Ishikawa (cell line): ENCODE measurements around the gene PLIN3.

Experiments used
- EGR1 ChIP-seq: IDR thresholded peaks from 2 replicates; pipeline ENCODE4 v1.6.1; 2012
- EP300 ChIP-seq: IDR thresholded peaks from 2 replicates; pipeline ENCODE4 v1.6.1; 2012; ENCODE audit warnings: borderline replicate concordance
- NFIC ChIP-seq: IDR thresholded peaks from 2 replicates; pipeline ENCODE4 v1.6.1; 2012
- TAF1 ChIP-seq: IDR thresholded peaks from 2 replicates; pipeline ENCODE4 v1.6.1; 2012; ENCODE audit warnings: low read depth, mild to moderate bottlenecking
- TCF12 ChIP-seq: IDR thresholded peaks from 2 replicates; pipeline ENCODE4 v1.6.1; 2012; ENCODE audit warnings: low read depth
- TEAD4 ChIP-seq: IDR thresholded peaks from 2 replicates; pipeline ENCODE4 v1.6.1; 2012
- YY1 ChIP-seq: IDR thresholded peaks from 2 replicates; pipeline ENCODE4 v1.6.1; 2012; ENCODE audit warnings: low read depth
- TF ChIP-seq, protein P1 (sequence below): IDR thresholded peaks from 2 replicates; pipeline ENCODE4 v1.6.1; 2012; ENCODE audit warnings: low read depth, mild to moderate bottlenecking
- TF ChIP-seq, protein P2 (sequence below): IDR thresholded peaks from 2 replicates; pipeline ENCODE4 v1.6.1; 2012
- TF ChIP-seq, protein P3 (sequence below): IDR thresholded peaks from 2 replicates; pipeline ENCODE4 v1.6.1; 2012

DNA sequence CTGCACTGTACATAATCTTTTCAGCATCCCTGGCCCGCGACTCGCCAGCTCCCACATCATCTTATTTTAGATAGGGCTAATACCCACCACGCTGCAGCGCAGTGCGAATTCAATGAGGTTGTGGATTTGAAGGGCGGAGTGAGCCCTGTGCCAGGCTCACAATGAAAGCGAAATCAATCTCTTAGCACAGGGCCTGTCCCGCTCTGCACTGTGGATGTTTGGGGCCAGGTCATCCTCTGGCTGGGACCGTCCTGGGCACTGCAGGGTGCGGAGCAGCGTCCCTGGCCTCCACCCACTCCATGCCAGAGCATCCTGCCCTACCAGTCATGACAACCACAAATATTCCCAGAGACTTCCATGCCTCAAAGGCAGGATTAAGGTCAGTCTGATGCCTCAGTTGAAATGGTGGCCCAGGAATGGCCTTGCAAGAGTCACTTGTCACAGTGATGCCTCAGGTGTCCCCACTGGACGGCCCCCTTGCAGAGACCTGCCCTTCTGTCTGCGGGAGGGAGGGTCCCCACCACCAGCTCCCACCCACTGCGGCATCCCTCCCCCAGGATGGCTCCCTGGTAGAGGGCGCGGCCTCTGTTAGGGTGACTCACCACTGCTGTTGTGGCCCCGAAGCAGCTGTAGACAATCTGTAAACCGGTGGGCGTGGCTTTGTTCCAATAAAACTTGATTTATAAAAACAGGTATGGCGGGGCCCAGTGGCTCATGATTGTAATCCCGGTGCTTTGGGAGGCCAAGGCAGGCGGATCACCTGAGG is 47.5 kb upstream of the PLIN3 start:
- TF ChIP-seq NFIC = no peak
- TF ChIP-seq, protein P1, sequence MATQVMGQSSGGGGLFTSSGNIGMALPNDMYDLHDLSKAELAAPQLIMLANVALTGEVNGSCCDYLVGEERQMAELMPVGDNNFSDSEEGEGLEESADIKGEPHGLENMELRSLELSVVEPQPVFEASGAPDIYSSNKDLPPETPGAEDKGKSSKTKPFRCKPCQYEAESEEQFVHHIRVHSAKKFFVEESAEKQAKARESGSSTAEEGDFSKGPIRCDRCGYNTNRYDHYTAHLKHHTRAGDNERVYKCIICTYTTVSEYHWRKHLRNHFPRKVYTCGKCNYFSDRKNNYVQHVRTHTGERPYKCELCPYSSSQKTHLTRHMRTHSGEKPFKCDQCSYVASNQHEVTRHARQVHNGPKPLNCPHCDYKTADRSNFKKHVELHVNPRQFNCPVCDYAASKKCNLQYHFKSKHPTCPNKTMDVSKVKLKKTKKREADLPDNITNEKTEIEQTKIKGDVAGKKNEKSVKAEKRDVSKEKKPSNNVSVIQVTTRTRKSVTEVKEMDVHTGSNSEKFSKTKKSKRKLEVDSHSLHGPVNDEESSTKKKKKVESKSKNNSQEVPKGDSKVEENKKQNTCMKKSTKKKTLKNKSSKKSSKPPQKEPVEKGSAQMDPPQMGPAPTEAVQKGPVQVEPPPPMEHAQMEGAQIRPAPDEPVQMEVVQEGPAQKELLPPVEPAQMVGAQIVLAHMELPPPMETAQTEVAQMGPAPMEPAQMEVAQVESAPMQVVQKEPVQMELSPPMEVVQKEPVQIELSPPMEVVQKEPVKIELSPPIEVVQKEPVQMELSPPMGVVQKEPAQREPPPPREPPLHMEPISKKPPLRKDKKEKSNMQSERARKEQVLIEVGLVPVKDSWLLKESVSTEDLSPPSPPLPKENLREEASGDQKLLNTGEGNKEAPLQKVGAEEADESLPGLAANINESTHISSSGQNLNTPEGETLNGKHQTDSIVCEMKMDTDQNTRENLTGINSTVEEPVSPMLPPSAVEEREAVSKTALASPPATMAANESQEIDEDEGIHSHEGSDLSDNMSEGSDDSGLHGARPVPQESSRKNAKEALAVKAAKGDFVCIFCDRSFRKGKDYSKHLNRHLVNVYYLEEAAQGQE = no peak
- TF ChIP-seq, protein P2, sequence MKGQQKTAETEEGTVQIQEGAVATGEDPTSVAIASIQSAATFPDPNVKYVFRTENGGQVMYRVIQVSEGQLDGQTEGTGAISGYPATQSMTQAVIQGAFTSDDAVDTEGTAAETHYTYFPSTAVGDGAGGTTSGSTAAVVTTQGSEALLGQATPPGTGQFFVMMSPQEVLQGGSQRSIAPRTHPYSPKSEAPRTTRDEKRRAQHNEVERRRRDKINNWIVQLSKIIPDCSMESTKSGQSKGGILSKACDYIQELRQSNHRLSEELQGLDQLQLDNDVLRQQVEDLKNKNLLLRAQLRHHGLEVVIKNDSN = no peak
- no peak; the same call in 1 of the 2 replicates for TF ChIP-seq TEAD4
- TF ChIP-seq EGR1 = no peak
- TF ChIP-seq EP300 = no peak
- TF ChIP-seq TCF12 = peak; percentile 70
- TF ChIP-seq, protein P3, sequence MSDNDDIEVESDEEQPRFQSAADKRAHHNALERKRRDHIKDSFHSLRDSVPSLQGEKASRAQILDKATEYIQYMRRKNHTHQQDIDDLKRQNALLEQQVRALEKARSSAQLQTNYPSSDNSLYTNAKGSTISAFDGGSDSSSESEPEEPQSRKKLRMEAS = 0 out of 2 replicates have a peak, but pooled peaks have one; percentile 33
- TF ChIP-seq TAF1 = no peak
- TF ChIP-seq YY1 = no peak
